Osteoblast (primary cell): ENCODE measurements around the gene ZNF624. TPM values are rescaled to one million over a fixed set of nuclear protein-coding genes. Genes with fewer than 3 reads are reported as not detected.

Experiments used
- DNase-seq: peaks from one replicate; pipeline ENCODE4 v3.0.0; 2011; ENCODE audit warnings: low spot score, mixed read lengths; ENCODE audit not compliant: insufficient read length; ENCODE audit errors: missing footprints
- H2AFZ ChIP-seq: 2 replicates; pipeline ENCODE4 v1.6.0; 2011; ENCODE audit warnings: mild to moderate bottlenecking, low read length
- H3K27ac ChIP-seq: 2 replicates; pipeline ENCODE4 v1.5.1; 2011; ENCODE audit warnings: mild to moderate bottlenecking, low read depth, low read length, moderate library complexity
- H3K27me3 ChIP-seq: 2 replicates; pipeline ENCODE4 v1.6.0; 2012; ENCODE audit warnings: mild to moderate bottlenecking, control low read depth, inconsistent platforms, low read length, moderate library complexity; ENCODE audit not compliant: insufficient read depth
- H3K36me3 ChIP-seq: 2 replicates; pipeline ENCODE4 v1.5.1; 2011; ENCODE audit warnings: mild to moderate bottlenecking, low read length, control low read depth, moderate library complexity; ENCODE audit not compliant: insufficient read depth
- H3K4me1 ChIP-seq: 2 replicates; pipeline ENCODE4 v1.5.1; 2011; ENCODE audit warnings: mild to moderate bottlenecking, low read length, control low read depth, moderate library complexity; ENCODE audit not compliant: insufficient read depth
- H3K4me2 ChIP-seq: 2 replicates; pipeline ENCODE4 v1.6.0; 2011; ENCODE audit warnings: mild to moderate bottlenecking, low read length; ENCODE audit not compliant: insufficient read depth
- H3K4me3 ChIP-seq: fragments of 200-600 bp; sonication (generic); 3 replicates; pipeline ENCODE4 v1.5.1; 2012; ENCODE audit warnings: mild to moderate bottlenecking, low read length, inconsistent platforms; ENCODE audit not compliant: insufficient read depth
- H3K79me2 ChIP-seq: 2 replicates; pipeline ENCODE4 v1.6.0; 2012; ENCODE audit warnings: mild to moderate bottlenecking, low read length, control low read depth, inconsistent platforms; ENCODE audit not compliant: insufficient read depth
- H3K9me3 ChIP-seq: 2 replicates; pipeline ENCODE4 v1.5.1; 2011; ENCODE audit warnings: low read depth, low read length, control low read depth
- H4K20me1 ChIP-seq: 2 replicates; pipeline ENCODE4 v1.6.0; 2012; ENCODE audit warnings: mild to moderate bottlenecking, low read length, control low read depth; ENCODE audit not compliant: insufficient read depth
- total RNA-seq: library from RNA; depleted of rRNA; stranded (reverse); fragments of >200 nt; gene quantifications from 2 replicates; pipeline ENCODE4 v1.2.3, GENCODE V29; 2012
- TF ChIP-seq, protein P1 (sequence below): IDR thresholded peaks from 2 replicates; pipeline ENCODE4 v1.5.1; 2011; ENCODE audit warnings: mild to moderate bottlenecking, low read depth, low read length, moderate library complexity; ENCODE audit errors: extremely low read depth

Gene ZNF624
- total RNA-seq, 1 donor: 7.6 TPM

- TF ChIP-seq, protein P1, sequence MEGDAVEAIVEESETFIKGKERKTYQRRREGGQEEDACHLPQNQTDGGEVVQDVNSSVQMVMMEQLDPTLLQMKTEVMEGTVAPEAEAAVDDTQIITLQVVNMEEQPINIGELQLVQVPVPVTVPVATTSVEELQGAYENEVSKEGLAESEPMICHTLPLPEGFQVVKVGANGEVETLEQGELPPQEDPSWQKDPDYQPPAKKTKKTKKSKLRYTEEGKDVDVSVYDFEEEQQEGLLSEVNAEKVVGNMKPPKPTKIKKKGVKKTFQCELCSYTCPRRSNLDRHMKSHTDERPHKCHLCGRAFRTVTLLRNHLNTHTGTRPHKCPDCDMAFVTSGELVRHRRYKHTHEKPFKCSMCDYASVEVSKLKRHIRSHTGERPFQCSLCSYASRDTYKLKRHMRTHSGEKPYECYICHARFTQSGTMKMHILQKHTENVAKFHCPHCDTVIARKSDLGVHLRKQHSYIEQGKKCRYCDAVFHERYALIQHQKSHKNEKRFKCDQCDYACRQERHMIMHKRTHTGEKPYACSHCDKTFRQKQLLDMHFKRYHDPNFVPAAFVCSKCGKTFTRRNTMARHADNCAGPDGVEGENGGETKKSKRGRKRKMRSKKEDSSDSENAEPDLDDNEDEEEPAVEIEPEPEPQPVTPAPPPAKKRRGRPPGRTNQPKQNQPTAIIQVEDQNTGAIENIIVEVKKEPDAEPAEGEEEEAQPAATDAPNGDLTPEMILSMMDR: no peak
- peak overlapping the region; percentile 84 for H3K4me3 ChIP-seq
- peaks cover 1% of the 10 kb centered on the region for H3K27me3 ChIP-seq
- H3K4me2 ChIP-seq: peak overlapping the region; percentile 88
- H2AFZ ChIP-seq: peak overlapping the region; percentile 86
- H4K20me1 ChIP-seq: no peaks in the 10 kb centered on the region
- no peaks in the 10 kb centered on the region for H3K9me3 ChIP-seq
- DNase-seq: peak; percentile 53
- H3K27ac ChIP-seq: peak overlapping the region; percentile 38
- H3K4me1 ChIP-seq: peaks cover 8% of the 10 kb centered on the region
- peaks cover 16% of the 10 kb centered on the region for H3K79me2 ChIP-seq
- H3K36me3 ChIP-seq: no peaks in the 10 kb centered on the region
These were observed 743 bp downstream of the ZNF624 start for GRCh38 chr17:16652847-16653366.

GRCh38 chr17:16652252-16652651 lies 1.4 kb downstream of the ZNF624 start:
- Histone ChIP-seq H3K27ac (no peak overlapping the region), H3K9me3 (no peaks in the 10 kb centered on the region), H3K36me3 (peaks cover 1% of the 10 kb centered on the region), H3K4me2 (peak overlapping the region; percentile 88), H3K4me3 (no peak overlapping the region), H3K4me1 (peaks cover 8% of the 10 kb centered on the region), H2AFZ (no peak overlapping the region), H3K27me3 (no peaks in the 10 kb centered on the region), H3K79me2 (peaks cover 16% of the 10 kb centered on the region), H4K20me1 (no peaks in the 10 kb centered on the region)
- DNase-seq: no peak
- TF ChIP-seq, protein P1: no peak

GRCh38 chr17:16649585-16649984 lies 4.1 kb downstream of the ZNF624 start:
- no peaks in the 10 kb centered on the region for H3K9me3 ChIP-seq
- no peak overlapping the region for H2AFZ ChIP-seq
- no peak overlapping the region for H3K4me2 ChIP-seq
- TF ChIP-seq, protein P1: no peak
- H3K4me1 ChIP-seq: peaks cover 8% of the 10 kb centered on the region
- no peak for DNase-seq
- peaks cover 16% of the 10 kb centered on the region for H3K79me2 ChIP-seq
- H3K27me3 ChIP-seq: no peaks in the 10 kb centered on the region
- peaks cover 12% of the 10 kb centered on the region for H3K36me3 ChIP-seq
- H4K20me1 ChIP-seq: no peaks in the 10 kb centered on the region
- H3K4me3 ChIP-seq: no peak overlapping the region
- H3K27ac ChIP-seq: no peak overlapping the region

DNA sequence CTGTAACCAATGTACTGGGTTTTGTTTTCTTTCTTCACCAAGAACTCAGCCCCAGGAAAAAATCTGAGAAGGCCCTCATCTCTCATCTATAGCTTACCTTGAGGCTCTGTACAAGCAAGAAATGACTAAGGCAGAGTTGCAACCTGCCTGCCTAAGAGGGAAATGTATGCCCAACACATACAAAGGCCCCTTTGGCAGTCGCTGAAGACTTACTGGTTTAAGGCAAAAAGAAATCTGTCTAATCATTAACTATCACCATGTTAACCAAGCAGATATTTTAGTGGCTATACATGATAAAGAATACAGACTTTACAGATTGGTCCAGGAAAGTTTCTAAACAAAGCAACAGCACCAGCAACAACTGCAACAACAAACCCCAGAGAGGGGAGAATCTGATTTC lies 14.2 kb downstream of the ZNF624 start:
- Histone ChIP-seq H3K4me3 (no peak overlapping the region), H4K20me1 (no peaks in the 10 kb centered on the region), H3K4me1 (no peaks in the 10 kb centered on the region), H3K27me3 (no peaks in the 10 kb centered on the region), H3K4me2 (no peak overlapping the region), H3K36me3 (peaks cover 2% of the 10 kb centered on the region), H2AFZ (no peak overlapping the region), H3K79me2 (no peaks in the 10 kb centered on the region), H3K9me3 (no peaks in the 10 kb centered on the region), H3K27ac (no peak overlapping the region)
- TF ChIP-seq, protein P1: no peak
- DNase-seq: no peak
